ENCODE results near the gene ARVCF.
"Not testable (repeated sequence)": the region's sequence is repeated elsewhere in the genome, so short reads cannot be mapped to it uniquely, and the experiment has no call there.

The ARVCF gene

GRCh38 chr22:19929586-19930550, 86.8 kb downstream of the ARVCF start:
- no peak for TF ChIP-seq CTCF (IDR thresholded peaks at IDR 0.05; ENCODE audit: extremely low read depth, insufficient read depth, missing control alignments)
- in situ Hi-C loops (cut with MboI; ENCODE audit: low pct_unique_long_range_greater_than_20kb, low sequenced_read_pairs, unreplicated experiment): no loop called here
- no peak for DNase-seq (ENCODE audit: low spot score)

GRCh38 chr22:19928207-19928606, 88.4 kb downstream of the ARVCF start:
- in situ Hi-C loops (cut with MboI; ENCODE audit: low pct_unique_long_range_greater_than_20kb, low sequenced_read_pairs, unreplicated experiment): no loop called here
- TF ChIP-seq CTCF (IDR thresholded peaks at IDR 0.05; ENCODE audit: extremely low read depth, insufficient read depth, missing control alignments): no peak
- DNase-seq (ENCODE audit: low spot score): no peak

- no peak for TF ChIP-seq CTCF (IDR thresholded peaks at IDR 0.05; ENCODE audit: extremely low read depth, insufficient read depth, missing control alignments)
- in situ Hi-C loops (cut with MboI; ENCODE audit: low pct_unique_long_range_greater_than_20kb, low sequenced_read_pairs, unreplicated experiment): no loop called here
- no peak for DNase-seq (ENCODE audit: low spot score)
These were observed 88.9 kb downstream of the ARVCF start for GRCh38 chr22:19927696-19928095.

- DNase-seq (ENCODE audit: low spot score); in situ Hi-C loops (cut with MboI; ENCODE audit: low pct_unique_long_range_greater_than_20kb, low sequenced_read_pairs, unreplicated experiment): not testable (repeated sequence)
These were observed 90.6 kb downstream of the ARVCF start for GRCh38 chr22:19926028-19926427.

- no peak for TF ChIP-seq CTCF (IDR thresholded peaks at IDR 0.05; ENCODE audit: extremely low read depth, insufficient read depth, missing control alignments)
These were observed 92.6 kb downstream of the ARVCF start for GRCh38 chr22:19923914-19924513.

GRCh38 chr22:19921544-19922081, 95.0 kb downstream of the ARVCF start:
- in situ Hi-C loops (cut with MboI; ENCODE audit: low pct_unique_long_range_greater_than_20kb, low sequenced_read_pairs, unreplicated experiment): no loop called here
- TF ChIP-seq CTCF (IDR thresholded peaks at IDR 0.05; ENCODE audit: extremely low read depth, insufficient read depth, missing control alignments): no peak
- DNase-seq (ENCODE audit: low spot score): no peak

More at GRCh38 chr22:19923914-19924513, 92.6 kb downstream of the ARVCF start:
- DNase-seq (ENCODE audit: low spot score): no peak
- in situ Hi-C loops (cut with MboI; ENCODE audit: low pct_unique_long_range_greater_than_20kb, low sequenced_read_pairs, unreplicated experiment): no loop called here
